ENCODE data around the gene ARL14EP. TPM values are rescaled to one million over a fixed set of nuclear protein-coding genes. Genes with fewer than 3 reads are reported as not detected.

ARL14EP gene
- total RNA-seq, 4 donors from 2014 or later: 17.5 to 29.1 (median 21.1) TPM

DNA sequence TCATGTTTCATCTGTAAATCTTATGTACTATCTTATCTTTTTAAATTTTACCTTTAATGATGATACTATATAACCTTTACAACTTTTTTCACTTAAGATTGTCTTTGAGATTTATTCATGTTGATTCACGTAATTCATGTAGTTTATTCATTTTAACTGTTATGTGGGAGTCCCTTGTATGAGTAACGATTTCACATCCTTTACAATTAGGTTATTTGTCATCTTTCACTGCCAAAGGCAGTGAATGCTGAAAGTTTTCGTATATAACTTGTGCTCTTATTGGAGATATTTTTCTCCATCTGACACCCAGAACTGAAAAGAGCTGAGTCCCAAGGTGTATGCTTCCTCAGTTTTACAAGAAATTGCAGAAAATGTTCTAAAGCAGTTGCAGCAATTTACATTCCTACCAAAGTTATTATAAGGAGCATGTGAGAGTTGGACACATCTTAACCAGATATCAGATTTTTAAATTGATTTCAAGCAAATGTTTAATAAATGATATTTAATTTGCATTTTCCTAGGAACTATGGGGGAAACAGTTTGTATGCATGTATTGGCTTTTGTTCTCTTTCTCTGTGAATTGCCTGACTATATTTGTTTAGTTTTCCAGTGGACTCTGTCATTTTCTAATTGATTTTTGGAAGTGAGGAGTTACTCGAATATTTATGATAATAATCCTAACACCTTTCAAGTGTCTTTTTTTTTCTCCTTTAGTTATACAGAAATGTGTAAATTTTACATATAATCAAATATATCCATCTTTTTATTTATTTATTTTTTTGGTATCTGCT, 6.4 kb downstream of the ARL14EP start:
- no peak for DNase-seq (ENCODE audit: extremely low spot score)
- Histone ChIP-seq H3K27me3 (no peaks in the 10 kb centered on the region), H3K27ac (replicated peaks in 1 of 4) (no peak overlapping the region), H3K36me3 (peaks cover 14 to 37% (median 28%) of the 10 kb centered on the region in 4 donors), H3K4me3 (no peak overlapping the region), H3K4me1 (peaks cover 20 to 47% (median 36%) of the 10 kb centered on the region in 4 donors), H3K9me3 (no peaks in the 10 kb centered on the region)
- 74% methylated on average over 4 of the region's 4 CpGs for WGBS
- intact Hi-C loops (cut with DNase I): no loop called here
- no peak for TF ChIP-seq EP300 (IDR thresholded peaks at IDR 0.05)
- no peak for TF ChIP-seq POLR2A (IDR thresholded peaks at IDR 0.05; ENCODE audit: low read depth)
- TF ChIP-seq, protein P1, sequence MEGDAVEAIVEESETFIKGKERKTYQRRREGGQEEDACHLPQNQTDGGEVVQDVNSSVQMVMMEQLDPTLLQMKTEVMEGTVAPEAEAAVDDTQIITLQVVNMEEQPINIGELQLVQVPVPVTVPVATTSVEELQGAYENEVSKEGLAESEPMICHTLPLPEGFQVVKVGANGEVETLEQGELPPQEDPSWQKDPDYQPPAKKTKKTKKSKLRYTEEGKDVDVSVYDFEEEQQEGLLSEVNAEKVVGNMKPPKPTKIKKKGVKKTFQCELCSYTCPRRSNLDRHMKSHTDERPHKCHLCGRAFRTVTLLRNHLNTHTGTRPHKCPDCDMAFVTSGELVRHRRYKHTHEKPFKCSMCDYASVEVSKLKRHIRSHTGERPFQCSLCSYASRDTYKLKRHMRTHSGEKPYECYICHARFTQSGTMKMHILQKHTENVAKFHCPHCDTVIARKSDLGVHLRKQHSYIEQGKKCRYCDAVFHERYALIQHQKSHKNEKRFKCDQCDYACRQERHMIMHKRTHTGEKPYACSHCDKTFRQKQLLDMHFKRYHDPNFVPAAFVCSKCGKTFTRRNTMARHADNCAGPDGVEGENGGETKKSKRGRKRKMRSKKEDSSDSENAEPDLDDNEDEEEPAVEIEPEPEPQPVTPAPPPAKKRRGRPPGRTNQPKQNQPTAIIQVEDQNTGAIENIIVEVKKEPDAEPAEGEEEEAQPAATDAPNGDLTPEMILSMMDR (IDR thresholded peaks at IDR 0.05): no peak
- no peak for TF ChIP-seq POLR2AphosphoS5 (IDR thresholded peaks at IDR 0.05)

DNA sequence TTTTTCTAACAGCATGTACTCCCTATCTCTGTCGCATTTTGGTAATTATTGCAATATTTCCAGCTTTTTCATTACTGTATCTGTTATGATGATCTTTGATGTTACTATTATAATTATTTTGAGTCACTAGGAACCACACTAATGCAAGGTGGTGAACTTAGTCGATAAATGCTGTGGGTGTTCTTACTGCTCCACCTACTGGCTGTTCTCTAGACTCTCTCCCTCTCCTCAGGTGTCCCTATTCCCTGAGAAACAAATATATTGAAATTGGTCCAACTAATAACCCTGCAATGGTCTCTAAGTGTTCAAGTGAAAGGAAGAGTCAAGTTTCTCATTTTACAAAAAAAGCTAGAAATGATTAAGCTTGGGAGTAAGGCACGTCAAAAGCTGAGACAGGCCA, 10.5 kb downstream of the ARL14EP start:
- Histone ChIP-seq H3K9me3 (no peaks in the 10 kb centered on the region), H3K4me1 (peaks cover 0 to 10% (median 7%) of the 10 kb centered on the region in 4 donors), H3K27ac (replicated peaks in 1 of 4) (no peak overlapping the region), H3K27me3 (no peaks in the 10 kb centered on the region), H3K4me3 (no peak overlapping the region), H3K36me3 (peaks cover 39 to 75% (median 57%) of the 10 kb centered on the region in 4 donors)
- TF ChIP-seq, protein P1 (IDR thresholded peaks at IDR 0.05): peak; percentile 33 to 42 (median 34)
- TF ChIP-seq POLR2A (IDR thresholded peaks at IDR 0.05; ENCODE audit: low read depth): no peak
- no peak for DNase-seq (ENCODE audit: extremely low spot score)
- WGBS: 70% methylated on average over 3 of the region's 3 CpGs
- intact Hi-C loops (cut with DNase I): no loop called here

DNA sequence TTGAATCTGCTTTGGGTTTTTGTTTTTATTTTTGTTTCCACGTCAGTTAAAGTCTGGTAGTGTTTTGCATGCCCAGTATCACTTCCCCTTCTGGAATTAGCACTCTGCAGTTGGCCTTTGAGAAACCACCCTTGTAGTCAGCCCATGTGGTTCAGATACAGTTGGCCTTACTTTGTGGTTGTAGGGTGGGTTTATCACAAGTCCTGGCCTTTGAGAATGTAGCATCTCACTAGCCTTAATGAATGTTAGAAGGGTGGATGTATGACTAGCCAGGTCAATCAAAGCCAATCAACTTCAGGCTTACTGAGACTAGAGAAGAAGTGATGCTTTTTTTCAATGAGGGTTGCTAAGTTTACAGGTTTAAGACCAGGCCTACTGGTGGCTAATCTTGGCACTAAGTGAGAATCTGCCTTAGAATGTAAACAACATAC, 19.8 kb downstream of the ARL14EP start:
- no peak overlapping the region for H3K27ac ChIP-seq (replicated peaks in 1 of 4)
- intact Hi-C loops (cut with DNase I): no loop called here
- TF ChIP-seq POLR2AphosphoS5 (IDR thresholded peaks at IDR 0.05): no peak
- TF ChIP-seq, protein P1 (IDR thresholded peaks at IDR 0.05): no peak
- TF ChIP-seq EP300 (IDR thresholded peaks at IDR 0.05): no peak
- TF ChIP-seq POLR2A (IDR thresholded peaks at IDR 0.05; ENCODE audit: low read depth): no peak
- WGBS: 73% methylated on average over 1 of the region's 1 CpG
- H3K4me1 ChIP-seq: no peaks in the 10 kb centered on the region
- no peaks in the 10 kb centered on the region for H3K9me3 ChIP-seq
- peaks cover 3 to 20% (median 11%) of the 10 kb centered on the region in 4 donors for H3K36me3 ChIP-seq
- no peak for DNase-seq (ENCODE audit: extremely low spot score)
- H3K27me3 ChIP-seq: no peaks in the 10 kb centered on the region
- no peak overlapping the region for H3K4me3 ChIP-seq

DNA sequence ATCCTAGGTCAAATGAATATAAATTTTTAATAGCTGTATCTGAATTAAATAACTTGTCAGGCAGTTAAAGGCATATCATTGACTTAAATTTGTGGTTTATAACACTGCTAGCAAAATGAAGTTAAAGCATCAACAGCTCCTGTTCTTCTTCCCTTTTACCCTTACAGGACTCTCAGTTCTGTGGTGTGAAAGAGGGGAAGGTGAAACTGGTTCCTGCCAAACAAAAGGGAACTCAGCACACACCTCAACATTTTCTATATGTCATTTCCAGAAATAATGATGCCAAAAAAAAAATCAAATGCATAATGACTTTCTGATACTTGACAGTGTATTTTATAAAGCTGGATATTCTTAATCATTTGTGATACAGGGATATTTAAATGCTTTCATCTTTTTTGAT, 21.2 kb downstream of the ARL14EP start:
- Histone ChIP-seq H3K4me1 (no peaks in the 10 kb centered on the region), H3K9me3 (no peaks in the 10 kb centered on the region), H3K36me3 (peaks cover 0 to 7% (median 2%) of the 10 kb centered on the region in 4 donors), H3K4me3 (no peak overlapping the region), H3K27me3 (no peaks in the 10 kb centered on the region), H3K27ac (replicated peaks in 1 of 4) (no peak overlapping the region)
- intact Hi-C loops (cut with DNase I): loop anchor here (2.0 kb wide), 1 partner anchor 575 kb away; no protein-coding TSS in a partner anchor
- no peak for TF ChIP-seq EP300 (IDR thresholded peaks at IDR 0.05)
- no peak for TF ChIP-seq POLR2AphosphoS5 (IDR thresholded peaks at IDR 0.05)
- no peak for DNase-seq (ENCODE audit: extremely low spot score)

DNA sequence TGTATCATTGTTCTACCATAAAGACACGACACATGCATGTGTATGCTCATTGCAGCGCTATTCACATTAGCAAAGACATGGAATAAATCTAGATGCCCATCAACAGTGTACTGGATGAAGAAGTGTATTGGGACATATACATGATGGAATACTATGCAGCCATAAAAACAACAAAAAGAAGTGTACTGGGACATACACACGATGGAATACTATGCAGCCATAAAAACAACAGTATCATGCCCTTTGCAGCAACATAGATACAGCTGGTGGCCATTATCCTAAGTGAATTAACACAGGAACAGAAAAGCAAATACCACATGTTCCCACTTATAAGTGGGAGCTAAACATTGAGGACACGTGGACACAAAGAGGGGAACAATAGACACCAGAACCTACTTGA, 22.7 kb downstream of the ARL14EP start:
- TF ChIP-seq POLR2AphosphoS5 (IDR thresholded peaks at IDR 0.05): no peak
- no peak for TF ChIP-seq POLR2A (IDR thresholded peaks at IDR 0.05; ENCODE audit: low read depth)
- TF ChIP-seq, protein P1 (IDR thresholded peaks at IDR 0.05): no peak
- TF ChIP-seq EP300 (IDR thresholded peaks at IDR 0.05): no peak
- 92% methylated on average over 4 of the region's 4 CpGs for WGBS
- Histone ChIP-seq H3K36me3 (peaks cover 0 to 5% (median 0%) of the 10 kb centered on the region in 4 donors), H3K9me3 (no peaks in the 10 kb centered on the region), H3K4me1 (no peaks in the 10 kb centered on the region), H3K4me3 (no peak overlapping the region), H3K27ac (replicated peaks in 1 of 4) (no peak overlapping the region), H3K27me3 (no peaks in the 10 kb centered on the region)
- intact Hi-C loops (cut with DNase I): loop anchor here (2.0 to 5.0 kb wide), 3 partner anchors 307 to 573 kb away; no protein-coding TSS in a partner anchor
- DNase-seq (ENCODE audit: extremely low spot score): no peak
